Hepatocyte (in vitro differentiated cells): ENCODE measurements around the gene RIN3.

Experiments used
- CTCF ChIP-seq: fragments of 200-600 bp; sonication (generic); IDR thresholded peaks from 2 replicates; pipeline ENCODE4 v1.5.1; 2016; ENCODE audit warnings: antibody characterized with exemption, mild to moderate bottlenecking; ENCODE audit not compliant: poor library complexity
- EZH2 ChIP-seq: fragments of 200-600 bp; sonication (generic); IDR thresholded peaks from 2 replicates; pipeline ENCODE4 v1.6.1; 2016; ENCODE audit warnings: antibody characterized with exemption, mild to moderate bottlenecking, borderline replicate concordance

- no peak for TF ChIP-seq CTCF
- no peak for TF ChIP-seq EZH2
Observed at GRCh38 chr14:92649066-92649465, 135.5 kb downstream of the RIN3 start.
